NCI-H1436 (cell line): Measurements from ENCODE around the gene URM1.
"Not testable (repeated sequence)": the region's sequence is repeated elsewhere in the genome, so short reads cannot be mapped to it uniquely, and the experiment has no call there.

ENCODE experiments used
- DNase-seq: peaks from one replicate; lab custom pipeline; 2025; lab: John Stamatoyannopoulos, UW

Gene URM1

GRCh38 chr9:128409450-128409849 is 38.3 kb downstream of the URM1 start:
- DNase-seq, result no peak

GRCh38 chr9:128409978-128410377 is 38.8 kb downstream of the URM1 start:
- no peak for DNase-seq

GRCh38 chr9:128411364-128412119 is 40.4 kb downstream of the URM1 start:
- DNase-seq, result no peak

GRCh38 chr9:128412120-128412790 is 41.1 kb downstream of the URM1 start:
- DNase-seq, result peak; percentile 57

GRCh38 chr9:128413728-128414127 is 42.6 kb downstream of the URM1 start:
- DNase-seq, result not testable (repeated sequence)

GRCh38 chr9:128414461-128414860 is 43.3 kb downstream of the URM1 start:
- no peak for DNase-seq

- no peak for DNase-seq
These were observed 44.1 kb downstream of the URM1 start for GRCh38 chr9:128415281-128415680.

GRCh38 chr9:128416014-128416413 is 44.8 kb downstream of the URM1 start:
- no peak for DNase-seq

- DNase-seq, result no peak
These were observed 45.4 kb downstream of the URM1 start for GRCh38 chr9:128416432-128417019.

- peak; percentile 8 for DNase-seq
These were observed 48.1 kb downstream of the URM1 start for GRCh38 chr9:128419061-128419925.

- peak; percentile 46 for DNase-seq
These were observed 49.0 kb downstream of the URM1 start for GRCh38 chr9:128420060-128420650.

- no peak for DNase-seq
These were observed 49.7 kb downstream of the URM1 start, which contains the start of gene CERCAM for GRCh38 chr9:128420651-128421481. Gene CERCAM (plus strand): TSS chr9:128420857. CDS start chr9:128420878, 21 bp downstream.

- no peak for DNase-seq
These were observed 50.4 kb downstream of the URM1 start for GRCh38 chr9:128421482-128421996.

- not testable (repeated sequence) for DNase-seq
These were observed 51.0 kb downstream of the URM1 start for GRCh38 chr9:128422022-128422782.

GRCh38 chr9:128422783-128423150 is 51.6 kb downstream of the URM1 start:
- DNase-seq, result no peak

GRCh38 chr9:128423356-128423755 is 52.2 kb downstream of the URM1 start:
- not testable (repeated sequence) for DNase-seq

GRCh38 chr9:128424268-128424780 is 53.1 kb downstream of the URM1 start:
- DNase-seq, result no peak

- no peak for DNase-seq
These were observed 57.7 kb downstream of the URM1 start for GRCh38 chr9:128428644-128429512.
